B cell (primary cell): ENCODE measurements around the gene CD55. TPM values are rescaled to one million over a fixed set of nuclear protein-coding genes. Genes with fewer than 3 reads are reported as not detected.

Experiments used
- ATAC-seq: fragments of 200-7000 bp; cut with Tn5 transposase; one replicate; pipeline ENCODE4 v1.10.0; 2021; ENCODE audit warnings: low read depth, mild to moderate bottlenecking, moderate number of reproducible peaks, moderate library complexity
- CTCF ChIA-PET: fragments of 350-600 bp; sonication (Branson Sonifier 250); formaldehyde crosslinking; loops from one replicate; lab custom pipeline; 2021; ENCODE audit warnings: antibody characterized with exemption, inconsistent platforms; lab: Charles Lee
- POLR2A ChIA-PET: fragments of 350-600 bp; sonication (Branson Sonifier 250); formaldehyde crosslinking; loops from one replicate; lab custom pipeline; 2021; ENCODE audit warnings: antibody characterized with exemption; lab: Charles Lee
- DNase-seq: peaks from one replicate; pipeline ENCODE4 v3.0.0; 2013
- H2AFZ ChIP-seq: 2 replicates; pipeline ENCODE4 v1.6.1; 2012; ENCODE audit warnings: mild to moderate bottlenecking, low read depth, low read length; ENCODE audit not compliant: insufficient read depth, poor library complexity, severe bottlenecking
- H3K27ac ChIP-seq, 2 donors: 1 replicate in 1 of 2; 2 replicates in 1 of 2; pipeline ENCODE4 v1.5.1; 2012 to 2013; ENCODE audit warnings: low read length in 2 of 2, mild to moderate bottlenecking in 2 of 2, moderate library complexity in 1 of 2
- H3K27me3 ChIP-seq, 4 experiments: fragments of 200-600 bp in 1 of 4; sonication (generic) in 1 of 4; replicated peaks in 1 of 4; 1 replicate in 2 of 4; 2 replicates in 2 of 4; pipeline versions ENCODE4 v1.6.1 to v1.7.0; 2013 to 2016; ENCODE audit warnings: low read length in 3 of 4, mild to moderate bottlenecking in 2 of 4, mixed read lengths in 1 of 4, moderate library complexity in 1 of 4; ENCODE audit not compliant: insufficient read depth in 4 of 4, control insufficient read depth in 3 of 4; ENCODE audit errors: control extremely low read depth in 1 of 4
- H3K36me3 ChIP-seq, 2 experiments: replicated peaks in 1 of 2; 1 replicate in 1 of 2; 2 replicates in 1 of 2; pipeline versions ENCODE4 v1.6.1 to v1.7.1; 2013; ENCODE audit warnings: low read length in 1 of 2; ENCODE audit not compliant: insufficient read depth in 2 of 2, control insufficient read depth in 1 of 2; ENCODE audit errors: control extremely low read depth in 1 of 2, extremely low read depth in 1 of 2
- H3K4me1 ChIP-seq, 2 donors: fragments of 200-600 bp in 1 of 2; sonication (generic) in 1 of 2; 1 replicate in 1 of 2; 2 replicates in 1 of 2; pipeline versions ENCODE4 v1.5.1 to v1.6.1; 2013 to 2017; ENCODE audit warnings: low read length in 2 of 2; ENCODE audit not compliant: control insufficient read depth in 2 of 2, insufficient read depth in 2 of 2
- H3K4me2 ChIP-seq: replicated peaks from 2 replicates; pipeline ENCODE3; 2012; ENCODE audit warnings: mild to moderate bottlenecking, low read depth, low read length; ENCODE audit not compliant: poor library complexity, severe bottlenecking
- H3K4me3 ChIP-seq, 5 experiments: fragments of 200-600 bp in 1 of 5; sonication (generic) in 1 of 5; 1 replicate in 3 of 5; 2 replicates in 2 of 5; pipeline versions ENCODE4 v1.5.1 to v1.7.0; 2011 to 2016; ENCODE audit warnings: low read length in 4 of 5, mild to moderate bottlenecking in 4 of 5, low read depth in 2 of 5, control low read depth in 1 of 5, moderate library complexity in 1 of 5; ENCODE audit not compliant: insufficient read depth in 1 of 5; ENCODE audit errors: control extremely low read depth in 1 of 5, extremely low read depth in 1 of 5
- H3K79me2 ChIP-seq: fragments of 200-600 bp; sonication (generic); one replicate; pipeline ENCODE4 v1.6.0; 2016; ENCODE audit warnings: low read length; ENCODE audit not compliant: control insufficient read depth, insufficient read depth
- H3K9ac ChIP-seq: fragments of 200-600 bp; sonication (generic); 2 replicates; pipeline ENCODE4 v1.6.1; 2017; ENCODE audit warnings: mild to moderate bottlenecking, low read length, moderate library complexity
- H3K9me3 ChIP-seq, 3 donors: one replicate each; pipeline versions ENCODE4 v1.6.1 to v1.7.1; 2013; ENCODE audit warnings: low read length in 2 of 3; ENCODE audit not compliant: control insufficient read depth in 2 of 3, insufficient read depth in 1 of 3; ENCODE audit errors: control extremely low read depth in 1 of 3
- H4K20me1 ChIP-seq: 2 replicates; pipeline ENCODE4 v1.6.0; 2012; ENCODE audit warnings: mild to moderate bottlenecking, low read length; ENCODE audit not compliant: insufficient read depth, control insufficient read depth, poor library complexity, severe bottlenecking
- H3K27ac Mint-ChIP-seq: one replicate; pipeline ENCODE4 v1.8.0; 2021; ENCODE audit warnings: mixed read lengths
- H3K27me3 Mint-ChIP-seq: one replicate; pipeline ENCODE4 v1.8.0; 2021; ENCODE audit warnings: mixed read lengths
- H3K4me1 Mint-ChIP-seq: one replicate; pipeline ENCODE4 v1.8.0; 2021; ENCODE audit warnings: mixed read lengths
- H3K4me3 Mint-ChIP-seq: one replicate; pipeline ENCODE4 v1.8.0; 2021; ENCODE audit warnings: mixed read lengths
- H3K9me3 Mint-ChIP-seq: one replicate; pipeline ENCODE4 v1.8.0; 2022; ENCODE audit warnings: mixed read lengths; ENCODE audit not compliant: insufficient read depth
- CTCF ChIP-seq: fragments of 200-600 bp; IDR thresholded peaks from one replicate; pipeline ENCODE4 v1.8.0; 2022; ENCODE audit warnings: antibody characterized with exemption, mild to moderate bottlenecking
- EZH2 ChIP-seq: IDR thresholded peaks from 2 replicates; pipeline ENCODE4 v1.6.1; 2012; ENCODE audit warnings: borderline replicate concordance, low read depth, mild to moderate bottlenecking, moderate library complexity, low read length; ENCODE audit not compliant: insufficient read depth, poor library complexity, severe bottlenecking
- WGBS: methylation state at CpG from one replicate; pipeline ENCODE4 v1.1.5; 2013; ENCODE audit warnings: missing lambda C conversion rate; ENCODE audit not compliant: insufficient coverage; 5-methylcytosine and 5-hydroxymethylcytosine counted together
- intact Hi-C: fragments of 100-400 bp; cut with micrococcal nuclease; formaldehyde crosslinking; loops from one replicate; pipeline ENCODE4 v1.10.0; 2022
- polyA plus RNA-seq: library from polyadenylated mRNA; depleted of rRNA; stranded (reverse); fragments of >200 nt; gene quantifications from 2 replicates; pipeline ENCODE4 v1.2.3, GENCODE V29; 2012
- total RNA-seq, 2 donors: library from RNA; stranded (reverse); fragments of 120-200 nt in 1 of 2; gene quantifications; 1 replicate in 1 of 2; 2 replicates in 1 of 2; pipeline versions ENCODE4 v1.2.3 to v1.2.4, GENCODE V29; 2013 to 2022

The CD55 gene
- total and polyA plus RNA-seq, 2 donors (not counting 1 experiment from before 2014, with no cell fraction given): 98.3 to 239 TPM

- peak overlapping the region; percentile 57 for H3K4me2 ChIP-seq
- H4K20me1 ChIP-seq: no peaks in the 10 kb centered on the region
- no peak overlapping the region for H3K9ac ChIP-seq
- peaks cover 32 to 34% of the 10 kb centered on the region in 2 donors for H3K4me1 ChIP-seq
- ChIA-PET CTCF (interaction anchor here (0.6 kb wide), 1 partner anchor 1476 kb away, joined by 4 read pairs; no protein-coding TSS in a partner anchor), POLR2A (no interaction called here)
- Mint-ChIP-seq H3K4me1 (peaks cover 42% of the 10 kb centered on the region), H3K9me3 (no peaks in the 10 kb centered on the region), H3K4me3 (no peak overlapping the region), H3K27me3 (peaks cover 3% of the 10 kb centered on the region), H3K27ac (no peak overlapping the region)
- no peak for TF ChIP-seq CTCF
- no peak for TF ChIP-seq EZH2
- H3K9me3 ChIP-seq: no peaks in the 10 kb centered on the region
- no peak overlapping the region for H3K27ac ChIP-seq
- H3K36me3 ChIP-seq: no peaks in the 10 kb centered on the region
- WGBS: no CpG with 5 or more reads among the region's 1 CpG
- no peak overlapping the region for H2AFZ ChIP-seq
- DNase-seq: no peak
- no peaks in the 10 kb centered on the region for H3K27me3 ChIP-seq
- ATAC-seq: no peak
- intact Hi-C loops: loop anchor here (2.0 kb wide), 1 partner anchor 15 kb away; no protein-coding TSS in a partner anchor
- no peaks in the 10 kb centered on the region for H3K79me2 ChIP-seq
- no peak overlapping the region for H3K4me3 ChIP-seq
Measured at GRCh38 chr1:207283421-207283820, 38.1 kb upstream of the CD55 start.

- no peak for DNase-seq
- CTCF ChIA-PET: interaction anchor here (0.7 kb wide), 1 partner anchor 120 kb away, joined by 3 read pairs; no protein-coding TSS in a partner anchor
- H3K9me3 Mint-ChIP-seq: no peaks in the 10 kb centered on the region
Measured at GRCh38 chr1:207284209-207284897, 37.1 kb upstream of the CD55 start.

More at GRCh38 chr1:207284209-207284897, 37.1 kb upstream of the CD55 start:
- Histone ChIP-seq H3K4me1 (peaks cover 32 to 34% of the 10 kb centered on the region in 2 donors), H3K4me2 (no peak overlapping the region), H3K27me3 (no peaks in the 10 kb centered on the region), H3K27ac (no peak overlapping the region), H3K9ac (no peak overlapping the region), H3K36me3 (no peaks in the 10 kb centered on the region), H4K20me1 (no peaks in the 10 kb centered on the region), H2AFZ (no peak overlapping the region), H3K4me3 (no peak overlapping the region), H3K9me3 (no peaks in the 10 kb centered on the region), H3K79me2 (no peaks in the 10 kb centered on the region)
- peaks cover 3% of the 10 kb centered on the region for H3K27me3 Mint-ChIP-seq
- peaks cover 39% of the 10 kb centered on the region for H3K4me1 Mint-ChIP-seq
- no peak overlapping the region for H3K4me3 Mint-ChIP-seq
- ATAC-seq: no peak
- intact Hi-C loops: no loop called here
- no CpG with 5 or more reads among the region's 5 CpGs for WGBS
- TF ChIP-seq EZH2: no peak
- TF ChIP-seq CTCF: no peak
- H3K27ac Mint-ChIP-seq: no peak overlapping the region
- POLR2A ChIA-PET: no interaction called here
